Keratinocyte (primary cell): ENCODE data around the gene S100A9. TPM values are rescaled to one million over a fixed set of nuclear protein-coding genes. Genes with fewer than 3 reads are reported as not detected.

Experiments
- DNase-seq: peaks from one replicate; pipeline ENCODE4 v3.0.0-alpha.2; 2011; ENCODE audit warnings: low read depth, missing footprints, low spot score
- FAIRE-seq: peaks from 2 replicates; lab custom pipeline; 2011; peaks lifted over from hg19 to GRCh38; lab: Jason Lieb, UNC
- H2AFZ ChIP-seq: 2 replicates; pipeline ENCODE4 v1.6.0; 2012; ENCODE audit warnings: low read length, control low read depth, inconsistent platforms; ENCODE audit not compliant: control insufficient read depth
- H3K27ac ChIP-seq: 2 replicates; pipeline ENCODE4 v1.5.1; 2011; ENCODE audit warnings: low read length; ENCODE audit not compliant: control insufficient read depth, insufficient read depth
- H3K27me3 ChIP-seq: 3 replicates; pipeline ENCODE4 v1.6.0; 2011; ENCODE audit warnings: low read length; ENCODE audit not compliant: control insufficient read depth, insufficient read depth; ENCODE audit errors: extremely low read depth
- H3K36me3 ChIP-seq, 2 experiments: 2 replicates in 1 of 2; 3 replicates in 1 of 2; pipeline ENCODE4 v1.5.1; 2011; ENCODE audit warnings: low read length in 2 of 2, mild to moderate bottlenecking in 1 of 2; ENCODE audit not compliant: control insufficient read depth in 2 of 2, insufficient read depth in 2 of 2; ENCODE audit errors: extremely low read depth in 1 of 2
- H3K4me1 ChIP-seq: 3 replicates; pipeline ENCODE4 v1.5.1; 2011; ENCODE audit warnings: low read length; ENCODE audit not compliant: control insufficient read depth, insufficient read depth; ENCODE audit errors: extremely low read depth
- H3K4me2 ChIP-seq: 3 replicates; pipeline ENCODE4 v1.6.0; 2011; ENCODE audit warnings: low read depth, low read length; ENCODE audit not compliant: control insufficient read depth, insufficient read depth; ENCODE audit errors: extremely low read depth
- H3K4me3 ChIP-seq, 3 experiments: fragments of 200-600 bp in 1 of 3; sonication (generic) in 1 of 3; 2 replicates in 2 of 3; 3 replicates in 1 of 3; pipeline ENCODE4 v1.5.1; 2011 to 2016; ENCODE audit warnings: low read length in 3 of 3, mild to moderate bottlenecking in 3 of 3, control low read depth in 2 of 3, inconsistent platforms in 1 of 3, low read depth in 1 of 3, mixed read lengths in 1 of 3, mixed run types in 1 of 3, moderate library complexity in 1 of 3; ENCODE audit not compliant: control insufficient read depth in 2 of 3, insufficient read depth in 2 of 3; ENCODE audit errors: extremely low read depth in 1 of 3
- H3K79me2 ChIP-seq: 2 replicates; pipeline ENCODE4 v1.6.0; 2012; ENCODE audit warnings: low read length; ENCODE audit not compliant: control insufficient read depth, insufficient read depth
- H3K9ac ChIP-seq: 3 replicates; pipeline ENCODE4 v1.6.0; 2011; ENCODE audit warnings: low read length; ENCODE audit not compliant: control insufficient read depth, insufficient read depth; ENCODE audit errors: extremely low read depth
- H3K9me1 ChIP-seq: 3 replicates; pipeline ENCODE4 v1.6.0; 2011; ENCODE audit warnings: low read length; ENCODE audit not compliant: control insufficient read depth, insufficient read depth; ENCODE audit errors: extremely low read depth
- H3K9me3 ChIP-seq: 2 replicates; pipeline ENCODE4 v1.5.1; 2012; ENCODE audit warnings: low read depth, low read length; ENCODE audit not compliant: control insufficient read depth
- H4K20me1 ChIP-seq: 3 replicates; pipeline ENCODE4 v1.6.0; 2011; ENCODE audit warnings: low read length; ENCODE audit not compliant: control insufficient read depth, insufficient read depth; ENCODE audit errors: extremely low read depth
- EZH2 ChIP-seq: IDR thresholded peaks from one replicate; pipeline ENCODE4 v1.6.1; 2012; ENCODE audit warnings: inconsistent platforms, mild to moderate bottlenecking, low read length, moderate library complexity
- dilution Hi-C: fragments of 300-500 bp; cut with MboI; formaldehyde crosslinking; loops from one replicate; pipeline ENCODE4 v1.7.0; 2020; ENCODE audit warnings: low sequenced_read_pairs; ENCODE audit not compliant: extremely low pct_ligation_motif_present
- polyA plus RNA-seq, 5 experiments: library from polyadenylated mRNA; depleted of rRNA in 3 of 5; stranded (reverse) in 3 of 5; stranded (forward) in 1 of 5; unstranded in 1 of 5; fragments of >200 nt; gene quantifications; 1 replicate in 1 of 5; 2 replicates in 3 of 5; 3 replicates in 1 of 5; pipeline versions ENCODE4 v1.2.1 to v1.2.3, GENCODE V29; 2011 to 2012; ENCODE audit warnings: missing spikeins in 2 of 5, low read depth in 1 of 5, low replicate concordance in 1 of 5
- TF ChIP-seq, protein P1 (sequence below), 3 experiments: IDR thresholded peaks in 1 of 3; conservative IDR thresholded peaks in 1 of 3; optimal IDR thresholded peaks in 1 of 3; 2 replicates in 2 of 3; 3 replicates in 1 of 3; pipeline versions ENCODE3 to v1.5.1; 2011; ENCODE audit warnings: low read length in 3 of 3, mild to moderate bottlenecking in 3 of 3, moderate library complexity in 2 of 3, control low read depth in 1 of 3, inconsistent platforms in 1 of 3; ENCODE audit not compliant: insufficient read depth in 2 of 3; ENCODE audit errors: extremely low read depth in 1 of 3

S100A9 gene
- polyA plus RNA-seq, 1 donor (not counting 4 experiments of a cell fraction or from before 2014, with no cell fraction given), result 297 TPM

DNA sequence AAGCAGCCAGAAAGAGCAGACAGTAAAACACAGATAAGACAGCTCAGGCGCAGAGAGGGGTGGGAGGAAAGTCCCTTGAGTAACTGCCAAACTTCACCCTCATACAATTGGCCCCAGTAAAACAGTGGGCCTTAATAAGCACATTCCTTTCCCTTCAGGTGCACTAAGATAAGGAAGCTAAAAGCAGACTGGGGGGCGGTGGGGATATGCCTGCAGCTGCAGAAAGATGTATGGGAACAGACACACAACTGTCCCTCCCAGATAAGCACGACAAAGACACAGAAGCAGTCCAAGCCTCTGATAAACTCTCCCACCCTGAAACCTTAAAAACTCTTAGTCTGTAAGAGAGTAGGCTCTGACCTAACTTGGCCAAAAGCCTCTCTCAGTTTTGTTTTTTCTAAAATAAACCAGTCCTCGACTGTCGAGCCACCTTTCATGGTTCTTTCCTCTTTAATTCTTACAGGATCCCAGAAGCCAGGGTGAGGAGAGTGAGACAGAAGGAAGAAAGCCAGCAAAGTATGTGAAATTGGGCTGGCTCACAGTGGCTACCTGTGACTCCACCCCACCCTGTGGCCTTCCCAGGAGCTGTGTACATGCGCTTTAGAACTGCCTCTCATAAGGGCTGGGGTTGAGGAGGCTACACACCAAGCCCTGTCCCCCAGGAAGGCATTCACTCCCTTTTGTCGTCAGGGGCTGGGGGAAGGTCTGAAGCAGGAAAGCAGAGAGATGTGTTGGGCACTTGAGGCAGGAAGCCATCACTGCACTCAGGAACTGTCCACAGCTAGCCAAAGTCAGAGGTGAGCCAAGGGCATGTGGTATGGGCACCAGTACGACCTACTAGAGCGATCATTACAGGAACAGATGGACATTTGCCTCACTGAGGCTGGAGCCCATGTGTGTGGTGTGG lies 13.6 kb upstream of the S100A9 start:
- dilution Hi-C loops, result no loop called here
- no peaks in the 10 kb centered on the region for H3K27me3 ChIP-seq
- no peak for DNase-seq
- no peaks in the 10 kb centered on the region for H3K79me2 ChIP-seq
- no peak overlapping the region for H2AFZ ChIP-seq
- H3K4me2 ChIP-seq, result no peak overlapping the region
- no peak for TF ChIP-seq EZH2
- TF ChIP-seq, protein P1, sequence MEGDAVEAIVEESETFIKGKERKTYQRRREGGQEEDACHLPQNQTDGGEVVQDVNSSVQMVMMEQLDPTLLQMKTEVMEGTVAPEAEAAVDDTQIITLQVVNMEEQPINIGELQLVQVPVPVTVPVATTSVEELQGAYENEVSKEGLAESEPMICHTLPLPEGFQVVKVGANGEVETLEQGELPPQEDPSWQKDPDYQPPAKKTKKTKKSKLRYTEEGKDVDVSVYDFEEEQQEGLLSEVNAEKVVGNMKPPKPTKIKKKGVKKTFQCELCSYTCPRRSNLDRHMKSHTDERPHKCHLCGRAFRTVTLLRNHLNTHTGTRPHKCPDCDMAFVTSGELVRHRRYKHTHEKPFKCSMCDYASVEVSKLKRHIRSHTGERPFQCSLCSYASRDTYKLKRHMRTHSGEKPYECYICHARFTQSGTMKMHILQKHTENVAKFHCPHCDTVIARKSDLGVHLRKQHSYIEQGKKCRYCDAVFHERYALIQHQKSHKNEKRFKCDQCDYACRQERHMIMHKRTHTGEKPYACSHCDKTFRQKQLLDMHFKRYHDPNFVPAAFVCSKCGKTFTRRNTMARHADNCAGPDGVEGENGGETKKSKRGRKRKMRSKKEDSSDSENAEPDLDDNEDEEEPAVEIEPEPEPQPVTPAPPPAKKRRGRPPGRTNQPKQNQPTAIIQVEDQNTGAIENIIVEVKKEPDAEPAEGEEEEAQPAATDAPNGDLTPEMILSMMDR (optimal IDR thresholded peaks at IDR 0.05 in 1 of 3, IDR thresholded peaks at IDR 0.05 in 1 of 3, conservative IDR thresholded peaks at IDR 0.05 in 1 of 3; ENCODE audit: extremely low read depth in 1 of 3, insufficient read depth in 2 of 3, low read length in 3 of 3), result no peak
- no peaks in the 10 kb centered on the region for H4K20me1 ChIP-seq
- H3K9ac ChIP-seq, result no peak overlapping the region
- H3K4me1 ChIP-seq, result peaks cover 29% of the 10 kb centered on the region
- no peak for FAIRE-seq
- H3K9me3 ChIP-seq, result no peaks in the 10 kb centered on the region
- H3K9me1 ChIP-seq, result no peaks in the 10 kb centered on the region
- H3K36me3 ChIP-seq, result no peaks in the 10 kb centered on the region
- no peak overlapping the region for H3K27ac ChIP-seq
- no peak overlapping the region for H3K4me3 ChIP-seq

DNA sequence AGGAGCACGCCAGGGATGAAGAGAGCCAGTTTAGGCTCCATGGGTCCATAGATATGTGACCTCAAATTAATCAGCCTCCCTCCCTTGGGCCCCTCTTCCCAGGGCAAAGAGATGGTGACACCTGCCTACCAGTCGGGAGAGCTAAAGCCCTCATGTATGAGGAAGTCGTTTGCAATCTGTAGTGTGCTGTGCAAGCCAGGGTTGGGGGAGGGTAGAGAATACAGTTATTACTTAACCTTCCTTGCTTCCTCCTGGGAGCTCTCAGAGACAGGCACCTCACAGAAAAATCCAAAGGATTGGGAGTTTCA lies 13.0 kb upstream of the S100A9 start:
- Histone ChIP-seq H3K4me3 (no peak overlapping the region), H3K27ac (no peak overlapping the region), H3K36me3 (no peaks in the 10 kb centered on the region), H3K9ac (no peak overlapping the region), H3K27me3 (no peaks in the 10 kb centered on the region), H3K79me2 (no peaks in the 10 kb centered on the region), H3K4me1 (peaks cover 29% of the 10 kb centered on the region), H3K9me3 (no peaks in the 10 kb centered on the region), H4K20me1 (no peaks in the 10 kb centered on the region), H3K4me2 (no peak overlapping the region), H2AFZ (no peak overlapping the region), H3K9me1 (no peaks in the 10 kb centered on the region)
- TF ChIP-seq, protein P1 (optimal IDR thresholded peaks at IDR 0.05 in 1 of 3, IDR thresholded peaks at IDR 0.05 in 1 of 3, conservative IDR thresholded peaks at IDR 0.05 in 1 of 3; ENCODE audit: extremely low read depth in 1 of 3, insufficient read depth in 2 of 3, low read length in 3 of 3), result no peak
- no peak for TF ChIP-seq EZH2
- FAIRE-seq (no peak), DNase-seq (no peak)
- dilution Hi-C loops, result no loop called here
